GM12892 (cell line): ENCODE data around the gene KIDINS220.

Experiments used
- DNase-seq: peaks from one replicate; pipeline ENCODE4 v3.0.0; 2011; ENCODE audit not compliant: insufficient read length
- FAIRE-seq: peaks from 2 replicates; lab custom pipeline; 2011; peaks lifted over from hg19 to GRCh38; lab: Jason Lieb, UNC
- POLR2A ChIP-seq: IDR thresholded peaks from 2 replicates; pipeline ENCODE4 v1.6.1; 2011; ENCODE audit warnings: low read depth, low read length, control low read depth
- POLR2AphosphoS5 ChIP-seq: IDR thresholded peaks from 2 replicates; pipeline ENCODE4 v1.6.1; 2011; ENCODE audit warnings: low read depth, low read length, control low read depth
- TAF1 ChIP-seq: IDR thresholded peaks from 2 replicates; pipeline ENCODE4 v1.6.1; 2011; ENCODE audit warnings: low read depth, mild to moderate bottlenecking, control low read depth, low read length, borderline replicate concordance

KIDINS220 gene

DNA sequence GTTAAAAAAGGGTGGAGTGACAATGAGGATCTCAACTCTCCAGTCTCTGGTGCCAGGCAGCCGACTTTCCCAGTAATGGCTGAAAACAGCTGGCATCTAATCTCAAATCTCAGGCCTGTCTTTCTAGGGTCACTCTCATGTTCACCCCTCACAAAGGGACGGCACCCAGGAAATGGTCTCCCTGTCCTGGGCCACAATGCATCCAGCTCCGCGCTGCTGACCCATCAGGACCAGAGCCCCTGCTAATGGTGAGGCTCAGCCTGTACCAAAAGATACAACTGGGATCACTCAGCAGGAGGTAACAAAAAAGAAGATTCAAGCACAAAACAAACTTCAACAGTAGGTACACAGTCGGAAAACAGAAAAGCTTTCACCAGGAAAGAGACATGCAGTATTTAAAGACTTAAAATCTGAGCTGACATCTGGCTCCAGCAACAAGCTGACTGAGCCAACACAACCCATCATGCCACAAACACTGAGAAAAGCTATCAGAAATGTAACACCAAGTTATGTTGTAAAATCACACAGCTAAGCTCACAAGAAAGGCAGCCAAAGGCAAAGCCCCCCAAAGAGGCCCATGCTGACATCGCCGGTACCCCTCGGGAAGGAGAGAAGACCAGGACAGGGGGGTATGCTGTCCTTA lies 13.6 kb upstream of the KIDINS220 start:
- TF ChIP-seq POLR2AphosphoS5, result no peak
- DNase-seq (no peak), FAIRE-seq (no peak)

- no peak for DNase-seq
- no peak for TF ChIP-seq POLR2A
- TF ChIP-seq POLR2AphosphoS5, result no peak
- no peak for TF ChIP-seq TAF1
- FAIRE-seq, result no peak
These were observed 11.9 kb upstream of the KIDINS220 start for GRCh38 chr2:8849327-8849726.

GRCh38 chr2:8848328-8849100 lies 11.1 kb upstream of the KIDINS220 start:
- FAIRE-seq (peak; percentile 21), DNase-seq (no peak)
- TF ChIP-seq POLR2A (no peak), POLR2AphosphoS5 (no peak), TAF1 (no peak)

DNA sequence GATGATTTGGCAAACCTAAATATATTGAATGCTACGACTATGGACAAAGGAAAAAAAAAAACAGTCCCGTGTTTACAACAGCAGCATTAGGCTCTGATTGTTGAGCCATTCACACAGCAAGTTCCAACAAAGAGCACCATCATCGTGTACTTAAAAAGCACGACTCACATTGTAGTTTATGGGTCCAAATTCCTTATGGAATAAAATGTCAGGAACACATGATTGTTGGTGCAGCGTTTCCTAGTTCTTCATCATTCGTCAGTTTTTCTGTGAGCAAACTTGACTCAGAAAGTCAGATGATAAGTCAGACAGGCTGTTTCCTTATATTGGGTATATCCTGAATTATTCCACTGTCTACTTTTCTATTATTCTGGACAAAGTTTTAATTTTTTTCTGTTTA lies 10.0 kb upstream of the KIDINS220 start:
- FAIRE-seq (no peak), DNase-seq (no peak)
- TF ChIP-seq POLR2A, result no peak
- TF ChIP-seq TAF1, result no peak
- TF ChIP-seq POLR2AphosphoS5, result no peak

GRCh38 chr2:8841932-8842331 lies 4.5 kb upstream of the KIDINS220 start:
- TF ChIP-seq TAF1 (no peak), POLR2A (no peak), POLR2AphosphoS5 (no peak)
- DNase-seq, result no peak
- no peak for FAIRE-seq

DNA sequence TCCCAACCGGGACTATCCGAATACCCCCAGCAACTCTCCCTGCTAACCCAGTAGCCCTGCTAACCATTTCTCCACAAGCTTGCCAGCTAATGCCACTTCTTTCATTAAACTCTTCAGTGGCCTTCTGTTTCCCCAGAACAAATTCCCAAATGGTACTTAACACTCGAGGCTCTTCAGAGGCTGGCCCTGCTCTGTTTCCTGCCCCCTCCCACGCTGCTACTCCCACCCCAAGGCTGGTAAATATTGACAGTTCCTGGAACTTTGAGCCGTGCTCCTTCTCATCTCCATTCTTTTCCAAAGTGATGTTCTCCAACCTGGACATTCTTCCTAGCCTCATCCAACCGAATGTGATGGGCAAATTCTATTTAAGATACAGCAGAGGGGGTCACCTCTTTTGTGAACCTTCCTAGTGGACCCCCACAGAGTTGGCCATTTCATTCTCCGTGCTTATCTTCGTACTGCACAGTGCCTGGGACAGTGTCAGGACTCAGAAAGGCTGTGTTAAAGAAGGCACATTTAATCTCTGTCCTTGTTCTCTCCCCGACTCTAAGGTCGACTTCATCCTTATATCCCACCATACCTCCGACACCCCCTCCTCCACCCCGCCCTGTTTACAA lies 3.2 kb upstream of the KIDINS220 start:
- TF ChIP-seq POLR2A (no peak), POLR2AphosphoS5 (no peak), TAF1 (no peak)
- FAIRE-seq (no peak), DNase-seq (no peak)

- no peak for DNase-seq
- FAIRE-seq, result no peak
These were observed 2.0 kb upstream of the KIDINS220 start for GRCh38 chr2:8839189-8839965.

GRCh38 chr2:8837795-8838140 lies 355 bp upstream of the KIDINS220 start:
- TF ChIP-seq TAF1 (no peak), POLR2AphosphoS5 (no peak), POLR2A (no peak)
- FAIRE-seq, result no peak
- no peak for DNase-seq

More at GRCh38 chr2:8839189-8839965, 2.0 kb upstream of the KIDINS220 start:
- TF ChIP-seq TAF1 (no peak), POLR2A (no peak), POLR2AphosphoS5 (no peak)

- DNase-seq (no peak), FAIRE-seq (no peak)
- TF ChIP-seq POLR2AphosphoS5 (no peak), TAF1 (no peak), POLR2A (no peak)
These were observed 2.1 kb downstream of the KIDINS220 start for GRCh38 chr2:8835279-8835678.

- FAIRE-seq (no peak), DNase-seq (no peak)
- TF ChIP-seq TAF1 (no peak), POLR2AphosphoS5 (no peak), POLR2A (no peak)
These were observed 3.6 kb downstream of the KIDINS220 start for GRCh38 chr2:8833853-8834252.

DNA sequence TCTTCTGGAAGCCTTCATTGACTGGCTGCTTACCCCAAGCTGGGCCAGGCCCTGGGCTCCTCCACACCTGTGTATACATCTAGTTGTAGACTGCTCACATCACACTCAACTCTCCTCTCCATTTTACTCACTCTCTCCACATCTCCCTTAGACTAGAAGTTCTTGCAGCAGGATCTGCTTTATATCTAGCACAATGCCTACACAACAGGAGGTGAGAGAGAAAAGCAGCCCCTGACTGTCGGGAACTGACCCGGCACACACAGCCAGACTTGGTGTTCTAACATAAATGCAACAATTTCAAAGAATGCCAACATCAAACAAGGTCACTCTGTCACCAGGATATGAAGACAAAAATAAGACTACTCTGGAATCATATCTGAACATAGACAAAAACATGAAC lies 5.9 kb downstream of the KIDINS220 start:
- FAIRE-seq, result no peak
- no peak for TF ChIP-seq POLR2AphosphoS5
- TF ChIP-seq POLR2A, result no peak
- no peak for TF ChIP-seq TAF1
- DNase-seq, result no peak
